Islet precursor cell (in vitro differentiated cells): Measurements from ENCODE around the gene RUNX2.

Experiments used
- DNase-seq: peaks from one replicate; pipeline ENCODE4 v3.0.0-alpha.2; 2018

The RUNX2 gene

DNA sequence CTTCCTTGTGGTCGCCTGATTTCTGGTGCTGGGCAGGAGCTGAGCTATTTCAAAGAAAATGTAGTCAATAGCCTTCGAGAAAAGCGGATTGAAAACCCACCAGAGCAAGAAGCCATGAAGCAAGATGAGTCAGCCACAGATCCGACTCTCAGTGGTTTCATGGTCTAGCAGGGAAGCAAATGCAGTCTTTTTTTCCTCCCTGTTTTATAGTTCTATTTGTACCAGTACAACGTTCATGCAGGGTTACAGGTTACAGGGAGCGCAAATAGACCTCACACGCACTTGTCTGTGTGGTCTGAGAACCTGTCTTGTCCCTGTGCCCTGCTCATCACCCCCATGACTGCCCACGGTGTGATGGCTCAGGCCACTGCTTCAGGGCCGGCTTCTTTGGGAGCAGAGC, 359.4 kb downstream of the RUNX2 start:
- no peak for DNase-seq

DNA sequence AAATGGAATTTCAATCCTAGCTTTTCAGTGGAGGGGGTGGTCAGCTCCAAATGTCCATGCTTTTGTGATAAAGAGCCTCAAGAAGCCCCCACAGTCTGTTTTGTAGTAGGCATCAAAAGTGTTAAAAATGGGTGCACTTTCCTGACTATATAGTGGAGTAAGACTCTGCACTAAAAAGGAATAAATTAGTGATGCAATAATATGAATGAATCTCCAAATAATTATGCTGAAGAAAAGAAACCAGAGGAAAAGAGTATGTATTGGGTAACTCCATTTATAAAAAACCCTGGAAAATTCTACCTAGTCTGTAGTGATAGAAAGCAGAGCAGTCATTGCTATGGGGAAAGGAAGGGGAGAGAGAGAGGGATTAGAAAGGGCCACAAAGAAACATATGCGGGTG, 360.1 kb downstream of the RUNX2 start:
- DNase-seq, result no peak

DNA sequence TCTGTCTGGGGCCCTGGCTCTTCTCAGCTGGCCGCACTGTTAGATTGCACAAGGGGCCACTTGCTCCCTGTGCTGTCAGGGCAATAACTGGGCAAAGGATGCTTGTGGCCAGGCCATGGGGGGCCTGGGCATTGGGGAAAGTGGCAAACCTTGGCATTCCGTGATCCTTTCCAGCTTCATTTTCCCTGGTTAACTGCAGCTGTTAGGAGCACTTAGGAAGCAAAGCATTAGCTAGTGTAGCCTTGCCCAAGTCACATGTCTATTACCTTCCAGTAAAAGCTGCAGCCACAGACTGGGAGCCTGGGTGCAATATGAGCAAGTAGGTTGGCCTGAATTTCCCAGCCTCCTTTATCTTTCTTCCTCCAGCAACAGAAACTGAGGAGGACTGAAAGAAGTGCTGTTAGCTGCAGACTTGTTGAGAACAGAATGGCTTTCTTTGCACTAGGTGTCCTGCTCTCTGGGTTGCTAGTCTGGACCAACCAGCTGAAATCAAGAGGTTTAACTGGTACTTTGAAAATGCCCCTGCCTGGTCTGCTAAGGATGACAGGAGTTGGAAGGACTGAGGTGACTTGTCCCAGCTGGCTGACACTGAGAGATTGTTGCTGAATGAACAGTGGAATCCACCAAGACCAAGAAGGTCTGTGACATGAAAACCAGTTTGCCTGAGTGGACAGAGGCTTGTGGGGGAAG, 361.9 kb downstream of the RUNX2 start:
- DNase-seq, result no peak

DNA sequence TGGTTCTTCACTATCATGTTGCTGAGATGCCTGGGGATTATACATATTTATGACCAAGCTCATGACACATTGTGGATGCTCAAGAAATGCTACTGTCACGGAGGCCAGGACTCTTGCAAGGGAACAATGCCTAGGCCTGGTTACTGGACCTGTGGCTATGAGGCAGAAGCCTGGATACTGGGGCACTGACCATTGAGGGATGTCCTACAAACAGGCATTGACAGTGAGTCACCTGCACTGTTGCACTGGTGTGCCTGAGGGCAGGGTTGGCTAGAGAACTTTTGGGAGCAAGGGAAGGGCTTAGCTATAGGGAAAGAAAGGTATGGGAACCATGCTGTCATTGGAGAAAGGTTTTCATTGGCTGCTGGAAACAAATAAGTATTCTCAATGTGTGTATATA, 362.7 kb downstream of the RUNX2 start:
- DNase-seq, result peak; percentile 86

DNA sequence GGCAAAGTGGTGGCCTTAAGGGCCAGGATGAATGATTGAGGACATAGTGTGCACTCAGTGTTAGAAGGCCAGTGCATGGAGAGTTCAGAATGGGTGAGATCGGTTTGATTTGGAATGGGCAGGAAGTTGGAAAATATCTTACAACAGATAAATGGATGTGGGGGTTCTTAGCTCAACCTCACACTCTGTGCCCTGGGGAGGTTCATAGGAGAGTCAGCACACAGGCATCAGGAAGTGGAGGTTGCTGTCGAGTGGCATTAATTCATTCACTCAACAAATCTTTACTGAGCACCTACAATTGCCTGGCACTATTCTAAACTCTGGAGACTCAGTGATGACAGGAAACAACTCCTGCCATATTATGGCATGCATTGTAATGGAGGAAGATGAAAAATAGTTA, 363.3 kb downstream of the RUNX2 start:
- DNase-seq, result no peak

DNA sequence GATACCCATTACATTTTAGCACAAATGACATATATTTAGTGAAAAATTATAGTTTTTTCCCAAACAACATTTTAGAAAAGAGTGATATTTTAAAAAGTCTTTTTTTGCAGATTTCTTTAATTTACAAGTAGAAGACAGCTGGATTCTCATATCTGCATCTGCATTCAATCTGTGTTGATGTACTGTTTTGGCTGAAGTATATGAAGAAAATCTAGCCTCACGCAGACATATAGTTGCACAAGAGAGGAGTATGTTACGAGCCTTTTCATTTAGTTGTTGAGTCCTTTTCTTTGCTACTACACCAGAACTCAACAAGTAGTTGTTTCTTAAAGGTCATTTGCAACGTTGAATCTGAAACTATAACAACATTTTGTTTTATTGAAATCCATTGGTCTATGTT, 363.9 kb downstream of the RUNX2 start:
- no peak for DNase-seq

DNA sequence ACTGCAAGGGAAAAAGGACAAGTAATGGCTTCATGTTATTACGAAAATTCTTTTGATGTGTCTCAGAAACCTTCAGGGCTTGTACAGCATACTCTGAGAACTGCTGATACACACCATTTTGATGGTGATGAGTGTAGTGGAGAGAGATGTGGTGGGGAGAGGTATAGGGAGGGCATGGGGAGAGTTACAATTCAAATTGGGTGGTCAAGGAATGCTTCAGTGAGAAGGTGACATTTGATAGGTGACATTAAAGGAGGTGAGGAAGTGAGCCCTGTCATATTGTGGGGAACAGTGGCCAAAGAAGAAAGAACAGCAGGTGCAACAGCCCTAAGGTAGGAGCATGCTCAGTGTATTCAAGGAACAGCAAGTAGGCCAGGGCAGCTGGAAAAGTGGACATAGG, 368.6 kb downstream of the RUNX2 start:
- no peak for DNase-seq

DNA sequence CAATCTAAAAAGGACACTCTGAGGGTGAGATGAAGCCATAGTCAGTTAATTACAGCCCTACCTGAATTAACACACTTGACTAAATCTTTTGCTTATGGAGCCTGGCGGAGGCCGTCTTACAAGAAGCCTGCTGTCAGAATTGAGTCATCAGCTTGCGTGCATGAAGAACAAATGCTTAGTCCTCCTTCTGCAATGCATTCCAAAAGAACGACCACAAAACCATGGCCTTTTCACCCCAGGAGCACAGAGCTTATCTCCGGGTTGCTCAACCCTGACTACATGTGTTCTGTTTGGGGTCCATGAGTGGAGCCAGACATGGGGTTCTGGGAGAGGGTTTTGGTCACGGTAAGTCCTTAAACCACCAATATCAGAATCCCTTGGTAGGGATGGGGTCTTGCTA, 369.5 kb downstream of the RUNX2 start:
- DNase-seq, result peak; percentile 75

DNA sequence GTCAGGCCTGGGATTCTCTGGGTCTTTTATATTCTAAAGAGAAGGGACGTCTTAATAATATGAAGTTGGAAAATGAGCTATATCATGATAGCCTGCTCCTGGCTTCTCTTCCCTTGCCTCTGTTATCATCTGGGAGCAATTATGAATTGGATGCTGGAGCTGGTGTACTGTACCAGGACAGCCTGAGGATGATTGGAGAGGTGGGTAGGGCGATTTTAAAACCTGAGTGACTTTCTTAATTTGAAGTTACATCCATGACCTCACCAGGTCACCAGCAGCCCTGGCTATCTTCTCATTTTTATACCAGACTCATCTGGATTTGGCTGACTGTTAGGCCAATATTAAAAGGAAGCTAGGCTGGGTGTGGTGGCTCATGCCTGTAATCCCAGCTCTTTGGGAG, 369.9 kb downstream of the RUNX2 start:
- no peak for DNase-seq

DNA sequence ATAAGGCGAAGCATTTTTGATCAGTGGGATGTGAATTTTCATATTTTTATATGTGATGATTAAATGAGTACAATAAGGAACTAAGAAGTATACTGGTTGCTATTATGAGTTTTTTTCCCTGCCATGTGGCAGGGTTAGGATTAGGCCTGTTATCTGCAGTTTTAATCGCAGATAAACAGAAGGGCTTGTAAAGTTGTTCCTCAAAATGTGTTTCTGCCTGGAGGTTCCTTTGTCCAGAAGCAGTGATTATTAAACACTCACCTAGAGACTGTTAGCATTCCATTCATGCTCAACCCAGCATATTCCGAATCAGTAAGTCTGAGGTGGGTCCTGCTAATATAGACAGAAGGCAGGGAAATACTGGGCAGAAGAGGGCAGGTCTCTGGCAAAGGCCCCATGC, 371.5 kb downstream of the RUNX2 start:
- DNase-seq, result no peak

DNA sequence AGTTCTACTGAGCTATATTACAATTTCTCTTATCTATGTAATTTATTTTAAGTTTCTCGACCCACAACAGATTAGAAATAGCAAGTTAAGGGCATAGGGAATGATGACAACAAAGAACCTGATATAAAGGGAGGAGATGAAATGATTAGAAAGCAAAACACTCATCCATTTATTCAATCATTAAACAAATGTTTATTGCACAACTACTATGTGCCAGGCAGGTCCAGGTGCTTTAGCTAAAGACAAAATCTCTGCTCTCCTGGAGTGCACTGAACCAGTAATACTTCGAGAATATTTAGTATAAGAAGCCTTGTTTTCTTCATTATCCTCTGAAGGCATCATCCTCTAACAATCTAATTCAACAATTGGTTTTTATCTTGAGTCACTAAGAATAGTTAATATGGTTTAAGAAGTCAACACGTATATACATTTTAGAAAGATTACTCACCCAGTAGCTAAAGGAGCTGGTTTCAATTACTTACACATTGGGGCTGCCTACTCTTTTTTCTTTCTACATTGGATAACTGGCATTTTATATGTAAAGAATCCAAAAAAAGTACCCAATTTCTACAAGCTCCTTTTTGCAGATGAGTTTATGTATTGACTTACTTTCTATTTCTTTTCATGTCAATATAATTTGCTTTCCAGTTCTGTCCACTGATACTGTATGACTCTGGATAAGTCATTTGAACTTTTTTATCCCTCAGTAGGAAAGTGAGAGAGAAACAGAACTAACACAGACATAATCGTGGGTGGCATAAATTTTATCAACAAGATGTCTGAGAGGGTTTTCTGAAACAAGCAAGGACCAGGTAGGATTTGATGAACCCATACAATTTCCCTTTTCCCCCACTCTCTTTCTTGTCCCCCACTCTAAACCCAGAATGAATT, 375.0 kb downstream of the RUNX2 start:
- no peak for DNase-seq

DNA sequence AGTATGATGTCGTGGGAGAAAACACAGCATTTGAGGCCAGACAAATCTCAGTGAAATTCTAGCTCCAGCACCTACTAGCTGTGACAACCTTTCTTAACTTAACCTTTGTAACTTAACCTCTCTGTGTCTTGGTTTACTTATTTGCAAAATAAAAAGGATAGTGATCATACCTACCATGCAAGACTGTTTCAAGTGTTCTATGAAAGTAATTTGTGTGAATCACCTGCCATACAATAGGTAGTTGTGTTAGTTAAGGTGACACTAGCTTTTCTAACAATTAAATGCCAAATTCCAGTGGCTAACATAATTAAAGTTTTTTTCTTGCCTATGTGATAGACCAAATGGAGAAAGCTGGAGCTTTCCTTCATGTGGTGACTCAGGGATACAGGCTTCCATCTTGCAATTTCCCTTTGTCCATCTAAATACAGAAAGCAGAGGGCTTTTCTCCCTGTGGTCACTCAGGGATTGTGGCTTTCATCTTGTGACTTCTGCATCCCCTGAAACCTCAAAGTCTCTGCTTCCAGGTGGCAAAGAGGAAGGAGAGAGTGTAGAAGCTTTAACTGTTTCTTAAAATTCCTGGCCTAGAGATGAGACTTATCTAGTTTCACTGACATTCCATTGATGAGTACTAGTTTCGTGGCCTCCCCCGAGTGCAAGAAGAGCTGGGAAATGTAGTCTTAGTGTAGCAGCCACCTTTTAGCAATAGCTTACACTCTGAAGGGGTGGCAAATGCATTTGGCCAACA, 376.1 kb downstream of the RUNX2 start:
- DNase-seq, result no peak

DNA sequence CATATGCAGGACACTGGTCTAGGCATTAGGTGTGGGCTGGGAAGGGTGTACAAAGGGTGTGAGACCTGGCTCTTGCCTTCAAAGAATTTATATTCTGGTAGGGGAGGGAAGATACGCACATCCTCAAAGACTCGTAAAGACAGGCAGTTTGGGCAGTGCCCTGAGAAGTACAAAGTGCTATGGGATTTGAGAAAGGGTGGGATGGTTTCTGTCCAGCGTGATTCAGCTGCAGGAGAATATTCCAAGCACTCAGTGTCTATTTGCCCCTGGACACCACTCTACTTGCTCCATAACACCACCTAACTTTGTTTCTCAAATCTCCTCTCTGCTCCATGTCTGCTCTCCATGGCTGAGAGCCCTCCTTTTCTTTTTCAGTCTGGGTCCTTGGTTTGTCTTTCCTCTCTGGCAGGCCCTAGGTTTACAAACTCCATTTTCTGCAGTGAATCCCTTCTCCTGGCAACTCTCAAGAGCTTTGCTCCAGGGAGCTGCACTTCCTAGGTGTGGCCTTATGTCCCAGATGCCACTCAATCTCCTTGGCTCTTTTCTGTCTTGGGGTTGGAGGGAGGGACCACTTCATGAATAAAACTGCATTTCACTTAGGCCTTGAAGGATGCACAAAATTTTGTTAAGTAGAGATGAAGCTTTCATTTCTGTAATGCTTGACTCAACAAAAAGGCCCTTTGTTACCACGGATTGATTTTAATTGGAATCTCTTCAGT, 377.2 kb downstream of the RUNX2 start:
- no peak for DNase-seq

DNA sequence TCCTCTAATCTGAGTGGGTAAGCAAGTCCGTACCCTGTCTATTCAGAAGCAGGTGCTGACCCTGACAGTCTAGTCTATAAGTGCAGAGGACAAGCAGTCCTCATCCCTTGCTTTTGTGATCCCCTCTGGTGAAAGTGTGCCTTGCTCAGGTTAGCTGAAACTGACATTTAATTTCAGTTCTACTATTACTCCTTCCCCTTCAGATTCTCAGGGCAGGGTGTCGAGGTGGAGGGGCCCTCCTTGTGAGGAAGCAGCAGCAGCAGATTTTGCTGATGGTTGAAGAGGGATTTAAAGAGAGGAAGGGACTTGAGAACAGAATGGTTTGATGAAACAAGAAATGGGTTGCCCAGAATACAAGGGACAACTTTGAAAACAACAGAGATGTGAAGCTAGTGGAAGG, 378.2 kb downstream of the RUNX2 start:
- DNase-seq, result no peak

DNA sequence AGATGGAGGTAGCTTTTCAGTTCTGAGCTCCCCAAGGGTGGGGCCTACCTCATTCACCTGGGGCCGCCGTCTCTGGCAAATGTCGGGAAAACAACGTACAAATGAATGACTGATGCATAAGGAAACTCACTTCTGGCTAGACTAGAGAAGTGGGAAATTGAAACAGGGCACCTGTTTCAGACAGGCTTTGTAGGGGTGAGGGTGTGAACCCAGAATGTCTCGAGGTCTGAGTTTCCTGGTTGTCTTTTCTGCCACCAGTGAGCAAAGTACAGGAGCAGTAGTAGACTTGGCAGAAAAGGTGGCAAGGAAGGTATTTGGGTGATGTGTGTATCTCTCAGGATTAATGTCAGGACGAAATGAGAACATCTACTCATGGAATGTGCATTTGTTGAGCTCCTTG, 379.0 kb downstream of the RUNX2 start:
- DNase-seq, result no peak

DNA sequence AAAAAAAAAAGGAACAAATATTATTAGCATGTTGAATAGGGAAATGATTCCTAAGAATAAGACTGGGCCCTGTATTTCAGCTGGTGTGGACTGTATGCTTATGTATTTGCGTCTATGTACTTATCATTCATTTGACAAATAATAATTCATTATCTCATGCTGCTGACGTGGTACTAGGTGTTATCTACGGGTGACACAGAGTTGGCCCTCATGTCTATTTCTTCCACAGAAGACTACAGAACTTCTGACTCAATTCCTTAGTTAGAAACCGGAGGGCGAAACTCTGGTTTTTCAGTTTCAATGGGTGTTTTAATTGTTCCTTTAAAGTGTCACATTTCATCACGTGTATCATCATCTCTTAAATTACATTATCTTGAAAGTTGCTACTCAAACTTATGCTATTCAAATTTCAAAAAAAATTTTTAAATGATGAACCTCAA, 381.7 kb downstream of the RUNX2 start:
- no peak for DNase-seq

DNA sequence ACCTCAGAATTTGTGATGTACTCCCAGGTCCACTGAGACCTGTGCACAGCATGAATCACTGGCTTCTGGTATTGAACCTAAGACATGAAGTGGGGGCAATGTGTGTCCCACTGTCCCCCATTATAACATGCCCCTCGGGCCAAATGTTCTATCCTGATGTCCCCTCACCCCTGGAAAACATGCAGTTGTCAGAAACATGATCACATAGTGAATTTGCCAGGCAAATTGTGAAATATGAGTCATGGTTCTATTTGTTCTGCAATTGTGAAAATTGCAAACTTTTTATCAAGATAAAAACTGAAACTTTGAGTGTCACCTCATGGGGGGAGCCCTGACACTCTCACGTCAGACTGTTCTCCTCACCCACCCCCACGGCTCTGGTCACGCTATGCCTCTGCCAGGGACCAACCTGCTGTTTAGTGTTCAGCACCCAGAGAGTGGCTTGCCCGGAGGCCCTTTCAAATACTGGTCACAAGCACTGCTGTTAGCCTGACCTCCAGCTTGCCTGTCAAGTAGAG, 382.2 kb downstream of the RUNX2 start:
- no peak for DNase-seq

DNA sequence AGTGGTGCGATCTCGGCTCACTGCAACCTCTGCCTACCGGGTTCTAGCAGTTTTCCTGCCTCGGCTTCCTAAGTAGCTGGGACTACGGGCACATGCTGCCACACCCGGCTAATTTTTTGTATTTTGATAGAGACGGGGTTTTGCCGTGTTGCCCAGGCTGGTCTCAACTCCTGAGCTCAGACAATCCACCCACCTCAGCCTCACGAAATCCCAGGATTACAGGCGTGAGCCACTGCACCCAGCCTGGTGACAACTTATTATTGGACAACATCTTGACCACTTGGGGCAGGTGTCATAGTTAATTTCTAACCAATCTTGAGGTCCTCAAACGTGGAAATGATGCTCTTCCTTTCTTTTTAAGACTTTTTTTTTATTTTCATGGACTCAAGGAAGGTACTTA, 383.9 kb downstream of the RUNX2 start:
- no peak for DNase-seq

DNA sequence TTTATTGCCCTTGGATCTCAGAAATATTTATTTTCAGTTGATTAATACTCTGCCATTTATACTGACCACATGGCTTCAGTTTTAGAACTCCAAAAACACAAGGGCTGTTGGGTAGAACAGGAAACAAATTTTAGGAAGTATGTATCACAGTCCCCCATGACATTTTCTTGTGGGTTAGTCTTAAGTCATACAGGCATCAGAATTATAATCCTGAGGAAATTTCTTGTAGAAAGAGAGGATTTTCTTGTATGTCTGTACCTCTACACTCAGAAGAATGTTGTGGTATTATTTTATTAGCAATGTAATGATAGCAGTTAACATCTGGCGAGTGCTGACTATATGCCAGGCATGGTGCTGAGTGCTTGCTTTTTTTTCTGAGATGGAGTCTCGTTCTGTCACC, 384.7 kb downstream of the RUNX2 start:
- DNase-seq, result no peak
